Mesodermal cell (in vitro differentiated cells): ENCODE data around the gene WNT9B.

Experiments used
- H3K27ac ChIP-seq: 2 replicates; pipeline ENCODE4 v1.7.0; 2013; ENCODE audit warnings: mild to moderate bottlenecking, low read depth, low read length, moderate library complexity; ENCODE audit not compliant: severe bottlenecking
- H3K36me3 ChIP-seq: 2 replicates; pipeline ENCODE4 v1.7.1; 2013; ENCODE audit warnings: mild to moderate bottlenecking, low read length, moderate library complexity; ENCODE audit not compliant: control insufficient read depth, insufficient read depth
- H3K4me1 ChIP-seq: one replicate; pipeline ENCODE4 v1.7.1; 2013; ENCODE audit warnings: mild to moderate bottlenecking, low read length; ENCODE audit not compliant: insufficient read depth, control insufficient read depth, poor library complexity, severe bottlenecking
- H3K4me3 ChIP-seq: 2 replicates; pipeline ENCODE4 v1.7.0; 2013; ENCODE audit warnings: low read length, control low read depth, mild to moderate bottlenecking; ENCODE audit not compliant: insufficient read depth, poor library complexity, severe bottlenecking; ENCODE audit errors: extremely low read depth
- H3K9me3 ChIP-seq: 2 replicates; pipeline ENCODE4 v1.7.1; 2013; ENCODE audit warnings: mild to moderate bottlenecking, low read length, moderate library complexity; ENCODE audit not compliant: control insufficient read depth
- WGBS, 2 experiments: methylation state at CpG; one replicate each; pipeline ENCODE4 v1.1.5; 2013; ENCODE audit warnings: missing lambda C conversion rate in 2 of 2; ENCODE audit not compliant: insufficient coverage in 2 of 2; 5-methylcytosine and 5-hydroxymethylcytosine counted together

The WNT9B gene

GRCh38 chr17:46883871-46884520 lies 32.6 kb downstream of the WNT9B start:
- Histone ChIP-seq H3K9me3 (no peaks in the 10 kb centered on the region), H3K4me1 (no peaks in the 10 kb centered on the region), H3K36me3 (no peaks in the 10 kb centered on the region), H3K4me3 (no peak overlapping the region), H3K27ac (no peak overlapping the region)
- WGBS, 2 experiments = 91 to 93% methylated on average over 11 to 14 of the region's 19 CpGs

GRCh38 chr17:46884552-46884951 lies 33.2 kb downstream of the WNT9B start:
- 94 to 96% methylated on average over 4 to 7 of the region's 7 CpGs for WGBS, 2 experiments
- no peak overlapping the region for H3K27ac ChIP-seq

GRCh38 chr17:46885415-46886309 lies 34.3 kb downstream of the WNT9B start:
- Histone ChIP-seq H3K36me3 (no peaks in the 10 kb centered on the region), H3K4me1 (no peaks in the 10 kb centered on the region), H3K4me3 (no peak overlapping the region), H3K27ac (no peak overlapping the region), H3K9me3 (no peaks in the 10 kb centered on the region)
- WGBS, 2 experiments = 86 to 97% methylated on average over 7 to 8 of the region's 10 CpGs

More at GRCh38 chr17:46884552-46884951, 33.2 kb downstream of the WNT9B start:
- Histone ChIP-seq H3K4me3 (no peak overlapping the region), H3K4me1 (no peaks in the 10 kb centered on the region), H3K9me3 (no peaks in the 10 kb centered on the region), H3K36me3 (no peaks in the 10 kb centered on the region)

- no peak overlapping the region for H3K27ac ChIP-seq
- WGBS, 2 experiments = no CpG with 5 or more reads among the region's 1 CpG
- no peaks in the 10 kb centered on the region for H3K9me3 ChIP-seq
- no peaks in the 10 kb centered on the region for H3K4me1 ChIP-seq
- H3K4me3 ChIP-seq = no peak overlapping the region
- no peaks in the 10 kb centered on the region for H3K36me3 ChIP-seq
Observed at GRCh38 chr17:46886310-46886663, 34.9 kb downstream of the WNT9B start.

GRCh38 chr17:46887717-46888116 lies 36.3 kb downstream of the WNT9B start:
- Histone ChIP-seq H3K9me3 (no peaks in the 10 kb centered on the region), H3K36me3 (no peaks in the 10 kb centered on the region), H3K4me3 (no peak overlapping the region), H3K27ac (no peak overlapping the region), H3K4me1 (no peaks in the 10 kb centered on the region)
- WGBS, 2 experiments = no CpG with 5 or more reads among the region's 3 CpGs

- Histone ChIP-seq H3K27ac (no peak overlapping the region), H3K36me3 (no peaks in the 10 kb centered on the region), H3K4me3 (no peak overlapping the region), H3K9me3 (no peaks in the 10 kb centered on the region), H3K4me1 (no peaks in the 10 kb centered on the region)
- WGBS, 2 experiments = 91% methylated on average over 1 of the region's 1 CpG; no CpG with 5 or more reads in 1 of the 2 experiments
Observed at GRCh38 chr17:46888727-46889126, 37.3 kb downstream of the WNT9B start.

- H3K27ac ChIP-seq = no peak overlapping the region
- no peak overlapping the region for H3K4me3 ChIP-seq
- 93 to 100% methylated on average over 4 of the region's 4 CpGs for WGBS, 2 experiments
- H3K4me1 ChIP-seq = peaks cover 5% of the 10 kb centered on the region
- no peaks in the 10 kb centered on the region for H3K9me3 ChIP-seq
- no peaks in the 10 kb centered on the region for H3K36me3 ChIP-seq
Observed at GRCh38 chr17:46889519-46889918, 38.1 kb downstream of the WNT9B start.

- no peaks in the 10 kb centered on the region for H3K9me3 ChIP-seq
- no peak overlapping the region for H3K27ac ChIP-seq
- WGBS, 2 experiments = 62 to 74% methylated on average over 10 to 11 of the region's 13 CpGs
- peaks cover 8% of the 10 kb centered on the region for H3K4me1 ChIP-seq
- H3K4me3 ChIP-seq = no peak overlapping the region
- no peaks in the 10 kb centered on the region for H3K36me3 ChIP-seq
Observed at GRCh38 chr17:46889992-46890564, 38.7 kb downstream of the WNT9B start.

- Histone ChIP-seq H3K9me3 (no peaks in the 10 kb centered on the region), H3K4me3 (no peak overlapping the region), H3K36me3 (no peaks in the 10 kb centered on the region), H3K27ac (no peak overlapping the region), H3K4me1 (peaks cover 8% of the 10 kb centered on the region)
- WGBS, 2 experiments = 83 to 85% methylated on average over 2 to 5 of the region's 6 CpGs
Observed at GRCh38 chr17:46890638-46891037, 39.3 kb downstream of the WNT9B start.

GRCh38 chr17:46892192-46892703 lies 40.9 kb downstream of the WNT9B start:
- Histone ChIP-seq H3K27ac (no peak overlapping the region), H3K36me3 (no peaks in the 10 kb centered on the region), H3K4me1 (peaks cover 8% of the 10 kb centered on the region), H3K9me3 (no peaks in the 10 kb centered on the region), H3K4me3 (no peak overlapping the region)
- 80 to 96% methylated on average over 4 of the region's 4 CpGs for WGBS, 2 experiments
